ENCODE results near the gene NECAB3. TPM values are rescaled to one million over a fixed set of nuclear protein-coding genes. Genes with fewer than 3 reads are reported as not detected.

The NECAB3 gene
- total and polyA plus RNA-seq, 11 donors, result 37.6 to 111 (median 71.8) TPM

- Histone ChIP-seq H3K27ac (peak overlapping the region; percentile 55 to 95 (median 88)), H3K36me3 (peaks cover 0 to 34% (median 7%) of the 10 kb centered on the region in 9 donors), H3K27me3 (no peaks in the 10 kb centered on the region), H3K4me1 (peaks cover 0 to 43% (median 29%) of the 10 kb centered on the region in 12 donors), H3K4me3 (peak overlapping the region; percentile 50 to 95 (median 72)), H3K9me3 (no peaks in the 10 kb centered on the region)
- no peak for TF ChIP-seq POLR2A (IDR thresholded peaks at IDR 0.05)
- no peak for TF ChIP-seq CTCF (IDR thresholded peaks at IDR 0.05)
- peak in 3 of 4 donors; percentile 3 to 18 (median 10) for ATAC-seq
- intact Hi-C loops (cut with DNase I), result loop anchor here in 2 of 10 donors (5.0 kb wide), 1 partner anchor 59 kb away; the partner anchor contains the start of gene ZNF341 (in 2 of the 2)
- DNase-seq, result no peak
- 17 to 28% (median 19%) methylated on average over 20 to 29 of the region's 29 CpGs for WGBS, 4 donors
Observed at GRCh38 chr20:33673410-33674293, 576 bp downstream of the NECAB3 start.

- DNase-seq, result no peak
- Histone ChIP-seq H3K27ac (peak overlapping the region in 8 of 12 donors; percentile 85 to 95 (median 88)), H3K4me1 (peaks cover 0 to 49% (median 34%) of the 10 kb centered on the region in 12 donors), H3K27me3 (no peaks in the 10 kb centered on the region), H3K36me3 (peaks cover 0 to 34% (median 8%) of the 10 kb centered on the region in 9 donors), H3K4me3 (peak overlapping the region; percentile 50 to 95 (median 72)), H3K9me3 (no peaks in the 10 kb centered on the region)
- 28 to 67% (median 58%) methylated on average over 2 to 4 of the region's 4 CpGs for WGBS, 4 donors
- intact Hi-C loops (cut with DNase I), result loop anchor here in 2 of 10 donors (5.0 kb wide), 1 partner anchor 59 kb away; the partner anchor contains the start of gene ZNF341 (in 2 of the 2)
- no peak for ATAC-seq
- TF ChIP-seq CTCF (IDR thresholded peaks at IDR 0.05), result no peak
- TF ChIP-seq POLR2A (IDR thresholded peaks at IDR 0.05), result no peak
Observed at GRCh38 chr20:33673114-33673409, 1.2 kb downstream of the NECAB3 start.

- H3K4me1 ChIP-seq, result peaks cover 0 to 52% (median 38%) of the 10 kb centered on the region in 12 donors
- intact Hi-C loops (cut with DNase I), result loop anchor here in 2 of 10 donors (5.0 kb wide), 1 partner anchor 60 kb away; the partner anchor contains the start of gene ZNF341 (in 2 of the 2)
- DNase-seq (peak in 2 of 5 donors; percentile 27 to 32), ATAC-seq (no peak)
- no peaks in the 10 kb centered on the region for H3K9me3 ChIP-seq
- TF ChIP-seq POLR2A (IDR thresholded peaks at IDR 0.05) (no peak), CTCF (IDR thresholded peaks at IDR 0.05) (no peak)
- H3K27ac ChIP-seq, result peak overlapping the region in 6 of 12 donors; percentile 85 to 93 (median 88)
- peaks cover 0 to 34% (median 8%) of the 10 kb centered on the region in 9 donors for H3K36me3 ChIP-seq
- 57 to 66% (median 63%) methylated on average over 17 of the region's 17 CpGs for WGBS, 4 donors
- H3K4me3 ChIP-seq, result peak overlapping the region in 11 of 12 donors; percentile 50 to 95 (median 76)
- H3K27me3 ChIP-seq, result no peaks in the 10 kb centered on the region
Observed at GRCh38 chr20:33672426-33673113, 1.7 kb downstream of the NECAB3 start.

Data from heart left ventricle (tissue), 16 donors.